Hematopoietic multipotent progenitor cell treated with erythropoietin and hydrocortisone succinate and interleukin-3 and kit ligand, for 15 days (in vitro differentiated cells): ENCODE measurements around the gene SECISBP2.
"Not testable (repeated sequence)": the region's sequence is repeated elsewhere in the genome, so short reads cannot be mapped to it uniquely, and the experiment has no call there.

ENCODE experiments used
- DNase-seq: peaks from one replicate; pipeline ENCODE4 v3.0.0-alpha.2; 2015; ENCODE audit warnings: low spot score

Gene SECISBP2

GRCh38 chr9:89318123-89319014, at the start of gene SECISBP2:
SECISBP2 (plus strand) TSS chr9:89318500; CDS start chr9:89318577, 77 bp downstream.
- DNase-seq, result peak; percentile 92

- no peak for DNase-seq
Measured at GRCh38 chr9:89273528-89274279, 44.6 kb upstream of the SECISBP2 start.

- no peak for DNase-seq
Measured at GRCh38 chr9:89274838-89275237, 43.5 kb upstream of the SECISBP2 start.

- not testable (repeated sequence) for DNase-seq
Measured at GRCh38 chr9:89276040-89276439, 42.3 kb upstream of the SECISBP2 start.

GRCh38 chr9:89277043-89277442, 41.3 kb upstream of the SECISBP2 start:
- no peak for DNase-seq

- no peak for DNase-seq
Measured at GRCh38 chr9:89277454-89277853, 40.8 kb upstream of the SECISBP2 start.

GRCh38 chr9:89278551-89278950, 39.7 kb upstream of the SECISBP2 start:
- DNase-seq, result no peak

GRCh38 chr9:89278997-89279739, 39.1 kb upstream of the SECISBP2 start:
- DNase-seq, result peak; percentile 34

- DNase-seq, result no peak
Measured at GRCh38 chr9:89281106-89281505, 37.2 kb upstream of the SECISBP2 start.

- not testable (repeated sequence) for DNase-seq
Measured at GRCh38 chr9:89282248-89282968, 35.9 kb upstream of the SECISBP2 start.

- no peak for DNase-seq
Measured at GRCh38 chr9:89284076-89284475, 34.2 kb upstream of the SECISBP2 start.

GRCh38 chr9:89291741-89292140, 26.6 kb upstream of the SECISBP2 start:
- DNase-seq, result no peak

GRCh38 chr9:89293014-89293413, 25.3 kb upstream of the SECISBP2 start:
- DNase-seq, result no peak

GRCh38 chr9:89295400-89295799, 22.9 kb upstream of the SECISBP2 start:
- no peak for DNase-seq

- not testable (repeated sequence) for DNase-seq
Measured at GRCh38 chr9:89301996-89302395, 16.3 kb upstream of the SECISBP2 start.

- DNase-seq, result no peak
Measured at GRCh38 chr9:89304020-89304833, 14.1 kb upstream of the SECISBP2 start.

GRCh38 chr9:89304834-89305188, 13.5 kb upstream of the SECISBP2 start:
- no peak for DNase-seq

- no peak for DNase-seq
Measured at GRCh38 chr9:89305868-89306267, 12.4 kb upstream of the SECISBP2 start.

GRCh38 chr9:89309166-89309565, 9.1 kb upstream of the SECISBP2 start:
- no peak for DNase-seq

- no peak for DNase-seq
Measured at GRCh38 chr9:89309608-89310474, 8.5 kb upstream of the SECISBP2 start.
